ENCODE data around the gene RABEP1. TPM values are rescaled to one million over a fixed set of nuclear protein-coding genes. Genes with fewer than 3 reads are reported as not detected.
"Not testable (repeated sequence)": the region's sequence is repeated elsewhere in the genome, so short reads cannot be mapped to it uniquely, and the experiment has no call there.

Gene RABEP1, protein sequence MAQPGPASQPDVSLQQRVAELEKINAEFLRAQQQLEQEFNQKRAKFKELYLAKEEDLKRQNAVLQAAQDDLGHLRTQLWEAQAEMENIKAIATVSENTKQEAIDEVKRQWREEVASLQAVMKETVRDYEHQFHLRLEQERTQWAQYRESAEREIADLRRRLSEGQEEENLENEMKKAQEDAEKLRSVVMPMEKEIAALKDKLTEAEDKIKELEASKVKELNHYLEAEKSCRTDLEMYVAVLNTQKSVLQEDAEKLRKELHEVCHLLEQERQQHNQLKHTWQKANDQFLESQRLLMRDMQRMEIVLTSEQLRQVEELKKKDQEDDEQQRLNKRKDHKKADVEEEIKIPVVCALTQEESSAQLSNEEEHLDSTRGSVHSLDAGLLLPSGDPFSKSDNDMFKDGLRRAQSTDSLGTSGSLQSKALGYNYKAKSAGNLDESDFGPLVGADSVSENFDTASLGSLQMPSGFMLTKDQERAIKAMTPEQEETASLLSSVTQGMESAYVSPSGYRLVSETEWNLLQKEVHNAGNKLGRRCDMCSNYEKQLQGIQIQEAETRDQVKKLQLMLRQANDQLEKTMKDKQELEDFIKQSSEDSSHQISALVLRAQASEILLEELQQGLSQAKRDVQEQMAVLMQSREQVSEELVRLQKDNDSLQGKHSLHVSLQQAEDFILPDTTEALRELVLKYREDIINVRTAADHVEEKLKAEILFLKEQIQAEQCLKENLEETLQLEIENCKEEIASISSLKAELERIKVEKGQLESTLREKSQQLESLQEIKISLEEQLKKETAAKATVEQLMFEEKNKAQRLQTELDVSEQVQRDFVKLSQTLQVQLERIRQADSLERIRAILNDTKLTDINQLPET
- 28.5 and 37.5 TPM in 2 replicates for total RNA-seq

- DNase-seq (ENCODE audit: low read depth in 2 of 2), result peak; percentile 91 to 96
Measured at GRCh38 chr17:5281814-5282641, at the start of gene RABEP1. RABEP1 (plus strand) TSS chr17:5282284; CDS start chr17:5282487, 203 bp downstream.

DNA sequence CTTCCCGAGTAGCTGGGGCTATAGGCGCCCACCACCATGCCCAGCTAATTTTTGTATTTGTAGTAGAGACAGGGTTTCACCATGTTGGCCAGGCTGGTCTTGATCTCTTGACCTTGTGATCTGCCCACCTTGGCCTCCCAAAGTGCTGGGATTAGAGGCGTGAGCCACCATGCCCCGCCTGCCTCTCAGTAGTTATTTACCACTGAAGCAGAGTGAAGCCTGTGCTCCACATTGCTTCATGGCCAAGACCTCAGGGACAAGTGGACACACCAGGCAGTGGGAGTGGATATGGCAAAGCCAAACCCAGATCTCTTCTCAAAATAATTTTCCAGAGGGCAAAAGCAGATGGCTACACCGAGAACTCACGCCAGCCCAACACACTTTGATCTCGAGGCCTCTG is 48.6 kb upstream of the RABEP1 start:
- not testable (repeated sequence) for DNase-seq (ENCODE audit: low read depth in 2 of 2)

DNA sequence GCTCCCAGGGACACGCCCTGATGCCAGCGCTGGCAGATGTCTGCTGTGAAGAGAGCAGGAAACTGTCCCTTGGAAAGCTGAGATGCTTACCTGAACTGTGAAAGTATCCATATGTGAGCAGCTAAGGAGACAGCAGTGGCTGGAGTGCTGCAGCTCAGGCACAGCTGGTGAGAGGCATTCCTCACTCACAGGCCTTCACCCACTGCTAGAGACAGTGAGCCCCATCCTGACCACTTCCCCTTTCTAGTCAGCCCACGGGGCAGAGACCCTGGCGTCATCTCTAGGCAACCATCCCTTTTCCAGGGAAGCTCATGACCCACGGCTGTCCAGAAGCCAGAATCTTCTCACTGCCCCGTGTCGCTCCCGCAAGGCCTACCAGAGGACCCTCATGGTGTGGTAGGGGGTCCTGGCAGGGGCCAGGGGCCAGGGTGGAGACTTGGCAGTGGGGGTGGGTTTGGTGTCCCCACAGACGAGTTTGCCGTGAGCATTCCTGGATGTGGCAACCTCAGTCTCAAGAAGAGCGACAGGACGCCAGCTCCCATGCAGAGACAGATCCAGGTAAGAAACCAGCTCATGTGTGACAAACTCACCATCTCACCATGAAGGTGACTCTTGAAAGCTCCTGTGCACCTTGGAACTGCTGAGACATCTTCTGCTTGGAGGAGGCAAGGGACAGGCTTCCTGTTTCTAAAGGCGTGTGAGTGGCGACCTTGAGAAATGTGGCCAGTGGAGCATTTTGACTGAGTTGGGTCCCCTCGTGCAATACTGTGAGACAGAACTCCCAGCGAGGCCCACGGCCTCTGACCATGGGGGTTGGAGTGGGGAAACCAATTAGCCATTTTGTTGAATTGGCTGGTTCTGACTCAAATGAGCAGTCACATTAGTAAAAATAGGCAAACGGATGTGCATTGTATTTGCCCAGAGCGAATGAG is 47.2 kb upstream of the RABEP1 start, which contains the start of gene SCIMP:
SCIMP (minus strand) TSS at position 216 of the 932 bp plus-strand sequence; CDS start at position 111, 105 bp downstream.
- DNase-seq (ENCODE audit: low read depth in 2 of 2), result no peak

- no peak for DNase-seq (ENCODE audit: low read depth in 2 of 2)
Measured at GRCh38 chr17:5236938-5237540, 45.0 kb upstream of the RABEP1 start.

DNA sequence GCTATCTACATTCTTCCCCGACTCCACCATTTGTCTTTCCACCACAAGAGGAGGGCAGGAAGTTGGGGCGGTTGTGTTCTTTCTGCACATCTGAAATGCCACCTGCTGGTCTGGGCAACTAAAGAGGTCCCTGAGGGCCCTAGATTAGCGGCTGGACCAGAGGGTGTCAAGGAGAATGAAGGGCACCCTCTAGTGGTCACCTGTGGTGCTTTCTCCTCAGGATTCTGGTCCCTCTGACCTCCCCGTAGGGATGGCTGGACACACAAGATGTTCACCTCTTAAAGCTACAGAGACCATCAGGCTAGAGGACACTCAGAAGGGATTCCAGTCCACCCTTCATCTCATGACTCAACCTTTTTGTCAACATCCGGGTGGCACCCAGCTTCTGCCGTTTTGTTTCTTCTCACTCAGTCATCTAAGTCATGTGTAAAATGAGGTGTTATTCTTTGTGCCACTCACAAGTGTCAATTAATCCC is 44.5 kb upstream of the RABEP1 start:
- DNase-seq (ENCODE audit: low read depth in 2 of 2), result peak; percentile 65 to 72

GRCh38 chr17:5238333-5238732 is 43.8 kb upstream of the RABEP1 start:
- no peak for DNase-seq (ENCODE audit: low read depth in 2 of 2)

DNA sequence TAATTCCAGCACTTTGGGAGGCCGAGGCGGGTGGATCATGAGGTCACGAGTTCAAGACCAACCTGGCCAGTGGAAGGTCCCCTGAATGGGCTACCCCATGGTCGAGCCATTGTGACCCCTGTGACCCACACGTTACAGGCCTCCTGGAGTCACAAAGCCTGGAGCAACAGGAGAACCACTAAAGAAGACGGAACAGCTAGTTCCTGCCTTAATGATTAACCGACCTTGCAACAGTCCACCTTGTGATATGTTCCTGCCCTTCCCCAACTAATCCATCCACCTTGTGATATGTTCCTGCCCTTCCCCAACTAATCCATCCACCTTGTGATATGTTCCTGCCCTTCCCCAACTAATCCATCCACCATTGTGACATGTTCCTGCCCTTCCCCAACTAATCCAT is 42.3 kb upstream of the RABEP1 start:
- not testable (repeated sequence) for DNase-seq (ENCODE audit: low read depth in 2 of 2)

GRCh38 chr17:5241861-5242671 is 40.0 kb upstream of the RABEP1 start:
- DNase-seq (ENCODE audit: low read depth in 2 of 2), result no peak

DNA sequence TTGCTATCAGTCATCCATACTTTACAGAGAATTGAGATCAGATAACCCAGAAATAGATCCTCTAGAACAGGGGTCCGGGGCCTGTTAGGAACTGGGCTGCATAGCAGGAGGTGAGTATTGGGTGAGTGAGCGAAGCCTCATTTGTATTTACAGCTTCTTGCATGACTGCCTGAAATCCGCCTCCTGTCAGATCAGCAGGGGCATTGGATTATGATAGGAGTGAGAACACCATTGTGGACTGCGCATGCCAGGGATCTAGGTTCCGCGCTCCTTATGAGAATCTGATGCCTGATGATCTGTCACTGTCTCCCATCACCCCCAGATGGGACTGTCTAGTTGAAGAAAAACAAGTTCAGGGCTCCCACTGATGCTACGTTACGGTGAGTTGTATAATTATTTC is 34.5 kb upstream of the RABEP1 start:
- no peak for DNase-seq (ENCODE audit: low read depth in 2 of 2)

DNA sequence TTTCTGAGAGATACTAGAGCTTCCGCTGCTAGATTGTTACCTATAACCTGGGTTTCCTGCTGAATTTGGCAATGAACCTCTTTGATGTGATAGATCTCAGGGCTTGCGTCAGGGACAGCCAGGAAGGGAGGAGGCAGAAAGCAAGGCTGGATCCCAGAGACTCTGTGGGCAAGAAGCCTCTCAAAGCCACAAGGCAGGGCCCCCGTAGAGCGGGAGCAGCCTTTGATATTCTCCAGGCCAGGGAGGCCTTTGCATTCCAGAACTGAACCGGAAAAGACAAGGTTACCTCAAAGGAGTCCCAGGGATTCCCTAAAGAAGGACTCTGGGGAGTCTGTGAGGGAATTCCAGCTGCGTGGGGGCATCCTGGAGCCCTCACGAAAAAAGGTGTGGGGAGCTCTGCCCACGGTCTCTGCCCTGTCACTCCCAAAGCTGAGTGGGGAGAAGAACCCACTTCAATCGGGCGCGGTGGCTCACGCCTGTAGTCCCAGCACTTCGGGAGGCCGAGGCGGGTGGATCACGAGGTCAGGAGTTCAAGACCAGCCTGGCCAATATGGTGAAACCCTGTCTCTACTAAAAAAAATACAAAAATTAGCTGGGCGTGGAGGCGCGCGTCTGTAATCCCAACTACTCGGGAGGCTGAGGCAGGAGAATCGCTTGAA is 33.1 kb upstream of the RABEP1 start:
- no peak for DNase-seq (ENCODE audit: low read depth in 2 of 2)

GRCh38 chr17:5249615-5250014 is 32.5 kb upstream of the RABEP1 start:
- DNase-seq (ENCODE audit: low read depth in 2 of 2), result peak; percentile 76 to 79

DNA sequence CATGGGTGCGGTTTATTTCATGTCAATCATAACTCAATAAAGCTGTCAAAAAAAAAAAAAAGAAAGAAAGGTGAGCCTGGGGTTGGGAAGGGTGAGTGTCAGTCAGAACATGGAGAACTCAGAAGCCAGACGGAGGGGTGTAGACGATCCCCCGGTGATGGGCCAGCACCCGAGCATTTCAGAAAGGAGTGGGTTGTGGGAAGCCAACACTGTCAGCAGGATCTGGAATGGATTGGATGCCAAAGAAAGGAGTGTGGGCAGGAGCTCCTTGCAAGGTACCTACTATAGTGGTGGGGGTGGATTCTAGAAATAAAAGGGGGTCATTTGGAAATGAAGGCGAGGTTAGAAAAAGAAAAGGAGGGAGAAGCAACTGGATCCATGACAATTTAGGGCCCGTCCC is 27.7 kb upstream of the RABEP1 start:
- no peak for DNase-seq (ENCODE audit: low read depth in 2 of 2)

- no peak for DNase-seq (ENCODE audit: low read depth in 2 of 2)
Measured at GRCh38 chr17:5254903-5255521, 27.1 kb upstream of the RABEP1 start.

GRCh38 chr17:5257124-5257523 is 25.0 kb upstream of the RABEP1 start:
- DNase-seq (ENCODE audit: low read depth in 2 of 2), result no peak

GRCh38 chr17:5260542-5260941 is 21.5 kb upstream of the RABEP1 start:
- DNase-seq (ENCODE audit: low read depth in 2 of 2), result no peak

DNA sequence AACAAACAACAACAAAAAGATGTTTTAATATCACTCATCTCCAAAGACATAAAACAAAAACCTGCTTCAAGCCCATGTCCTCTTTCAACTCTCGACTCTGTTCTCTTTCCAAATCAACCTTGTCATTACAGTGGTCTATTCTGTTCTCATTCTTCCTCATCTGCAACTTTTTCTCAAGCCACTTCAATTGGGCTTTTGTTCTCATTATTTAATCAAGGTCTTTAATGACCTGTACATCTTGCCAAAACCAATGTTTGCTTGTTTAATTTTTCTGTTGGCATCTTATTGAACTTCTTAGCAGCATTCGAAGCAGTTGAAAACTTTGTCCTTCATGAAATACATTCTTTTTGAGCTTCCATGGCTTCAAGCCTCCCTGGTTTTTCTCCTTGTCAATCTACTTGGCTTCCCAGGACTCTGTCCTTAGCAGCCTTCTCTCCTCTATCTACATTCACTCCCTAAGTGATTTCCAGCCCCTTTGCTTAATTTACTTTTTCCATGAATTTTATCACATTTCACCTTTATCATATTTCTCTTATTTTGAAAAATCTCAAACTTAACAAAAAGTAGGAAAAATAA is 19.6 kb upstream of the RABEP1 start:
- no peak for DNase-seq (ENCODE audit: low read depth in 2 of 2)

DNA sequence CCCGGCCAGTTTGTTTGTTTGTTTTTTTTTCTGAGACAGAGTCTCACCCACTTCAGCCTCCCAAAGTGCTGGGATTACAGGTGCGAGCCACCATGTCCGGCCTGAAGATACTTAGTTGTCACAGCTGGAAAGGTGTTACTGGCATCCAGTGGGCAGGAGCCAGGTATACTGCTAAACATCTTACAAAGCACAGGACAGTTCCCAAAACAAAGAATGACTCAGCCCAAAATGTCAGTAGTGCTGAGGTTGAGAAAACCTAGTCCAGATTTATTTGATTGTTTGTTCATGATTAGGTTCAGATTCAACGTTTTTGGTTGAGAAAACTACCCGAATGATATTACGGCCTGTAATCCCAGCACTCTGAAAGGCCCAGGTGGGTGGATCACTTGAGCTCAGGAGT is 18.6 kb upstream of the RABEP1 start:
- no peak for DNase-seq (ENCODE audit: low read depth in 2 of 2)

DNA sequence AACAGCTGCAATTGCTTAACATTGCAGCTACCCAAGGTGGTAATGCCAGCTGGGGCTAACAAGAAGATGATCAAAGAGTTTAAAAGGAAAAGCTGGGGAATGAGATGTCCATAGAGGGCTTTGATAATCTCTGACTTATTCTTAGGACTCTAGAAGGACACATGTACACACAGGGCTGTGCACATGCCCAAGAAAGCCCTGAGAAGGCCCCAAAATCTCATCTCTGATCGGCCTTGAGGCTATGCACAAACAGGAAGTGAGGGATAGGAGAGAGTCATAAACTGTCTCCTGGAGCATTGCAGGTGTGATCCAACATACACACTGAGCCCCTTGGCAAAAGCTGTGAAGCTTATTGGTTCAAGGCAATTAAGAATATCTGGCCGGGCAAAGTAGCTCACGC is 17.2 kb upstream of the RABEP1 start:
- no peak for DNase-seq (ENCODE audit: low read depth in 2 of 2)
